Activated CD4-positive, alpha-beta memory T cell treated with anti-CD3 and anti-CD28 coated beads, Interleukin-2, amount 10 ng/mL, durations not matched to agents 7 days and 5 days (primary cell): Measurements from ENCODE around the gene ITGB7. TPM values are rescaled to one million over a fixed set of nuclear protein-coding genes. Genes with fewer than 3 reads are reported as not detected.

Experiments used
- CTCF ChIA-PET: fragments of 350-600 bp; sonication (Branson Sonifier 250); formaldehyde crosslinking; loops from one replicate; lab custom pipeline; 2021; ENCODE audit warnings: antibody characterized with exemption, inconsistent platforms; lab: Charles Lee
- POLR2A ChIA-PET: fragments of 350-600 bp; sonication (Branson Sonifier 250); formaldehyde crosslinking; loops from one replicate; lab custom pipeline; 2021; ENCODE audit warnings: antibody characterized with exemption; lab: Charles Lee
- DNase-seq: peaks from one replicate; pipeline ENCODE4 v3.0.0-alpha.2; 2020
- H3K27ac Mint-ChIP-seq: one replicate; pipeline ENCODE4 v1.8.0; 2021; ENCODE audit warnings: mild to moderate bottlenecking, mixed read lengths
- H3K27me3 Mint-ChIP-seq: one replicate; pipeline ENCODE4 v1.8.0; 2021; ENCODE audit warnings: mixed read lengths
- H3K36me3 Mint-ChIP-seq: one replicate; pipeline ENCODE4 v1.8.0; 2021; ENCODE audit warnings: low read depth, mixed read lengths
- H3K4me1 Mint-ChIP-seq: one replicate; pipeline ENCODE4 v1.8.0; 2021; ENCODE audit warnings: mixed read lengths
- H3K4me3 Mint-ChIP-seq: one replicate; pipeline ENCODE4 v1.8.0; 2021; ENCODE audit warnings: mild to moderate bottlenecking, mixed read lengths
- H3K9me3 Mint-ChIP-seq: one replicate; pipeline ENCODE4 v1.8.0; 2021; ENCODE audit warnings: mixed read lengths
- total RNA-seq, 2 experiments: library from RNA; stranded (reverse); gene quantifications; one replicate each; pipeline ENCODE4 v1.2.3, GENCODE V29; 2021

The ITGB7 gene
- total RNA-seq, 2 experiments from 2014 or later = 780 to 786 TPM

GRCh38 chr12:53220694-53221202 is 13.7 kb upstream of the ITGB7 start:
- ChIA-PET CTCF (interaction anchor here (0.7 to 15.2 kb wide), 10 partner anchors 11 to 124 kb away, joined by 3 to 211 read pairs (median 6); partner anchors contain the start of genes AAAS and ESPL1), POLR2A (interaction anchor here (0.7 to 7.5 kb wide), 19 partner anchors 12 to 280 kb away, joined by 3 to 117 read pairs (median 7); partner anchors contain the start of genes AAAS, CSAD, ESPL1 and ITGB7)
- H3K27ac Mint-ChIP-seq = peak overlapping the region; percentile 96
- H3K9me3 Mint-ChIP-seq = no peaks in the 10 kb centered on the region
- H3K36me3 Mint-ChIP-seq = peaks cover 28% of the 10 kb centered on the region
- H3K27me3 Mint-ChIP-seq = no peaks in the 10 kb centered on the region
- peak overlapping the region; percentile 93 for H3K4me3 Mint-ChIP-seq
- peak; percentile 88 for DNase-seq
- H3K4me1 Mint-ChIP-seq = peaks cover 80% of the 10 kb centered on the region

DNA sequence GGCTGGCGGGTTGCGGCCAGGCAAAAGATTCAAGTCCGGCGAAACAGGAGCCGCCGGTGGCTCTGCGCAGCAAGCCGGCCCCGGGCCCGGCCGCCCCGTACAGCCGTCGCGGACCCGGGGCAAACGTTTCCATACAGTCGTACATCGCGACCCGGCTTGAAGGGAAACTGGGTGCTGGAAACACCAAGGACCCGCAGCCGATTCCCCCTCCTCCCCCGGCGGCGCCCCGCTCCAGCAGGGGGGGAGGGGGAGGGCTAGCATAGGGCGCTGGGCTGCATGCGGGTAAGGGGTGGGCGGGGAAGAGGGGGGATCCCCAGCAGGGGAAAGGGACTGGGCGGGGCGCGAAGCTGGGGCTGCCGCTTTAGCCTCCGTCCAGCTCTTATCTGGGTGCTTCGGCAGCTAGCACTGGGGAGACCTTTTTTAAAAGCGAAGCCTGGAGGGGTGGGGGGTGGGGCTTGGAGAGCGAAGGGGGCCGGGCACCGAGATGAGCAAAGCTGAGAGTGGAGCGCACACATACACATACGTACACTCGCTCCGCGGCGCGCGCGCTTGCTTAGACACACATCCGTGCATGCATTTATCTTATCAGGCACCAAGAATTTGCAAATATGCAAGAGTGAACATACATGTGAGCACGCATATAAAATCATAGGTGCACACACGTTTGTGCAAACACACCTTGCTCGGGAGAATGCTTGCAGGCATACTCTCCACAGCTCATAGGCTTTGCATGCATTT is 13.1 kb upstream of the ITGB7 start:
- CTCF ChIA-PET = interaction anchor here (0.9 to 15.2 kb wide), 14 partner anchors 9 to 289 kb away, joined by 3 to 211 read pairs (median 4); partner anchors contain the start of genes AAAS and ESPL1

DNA sequence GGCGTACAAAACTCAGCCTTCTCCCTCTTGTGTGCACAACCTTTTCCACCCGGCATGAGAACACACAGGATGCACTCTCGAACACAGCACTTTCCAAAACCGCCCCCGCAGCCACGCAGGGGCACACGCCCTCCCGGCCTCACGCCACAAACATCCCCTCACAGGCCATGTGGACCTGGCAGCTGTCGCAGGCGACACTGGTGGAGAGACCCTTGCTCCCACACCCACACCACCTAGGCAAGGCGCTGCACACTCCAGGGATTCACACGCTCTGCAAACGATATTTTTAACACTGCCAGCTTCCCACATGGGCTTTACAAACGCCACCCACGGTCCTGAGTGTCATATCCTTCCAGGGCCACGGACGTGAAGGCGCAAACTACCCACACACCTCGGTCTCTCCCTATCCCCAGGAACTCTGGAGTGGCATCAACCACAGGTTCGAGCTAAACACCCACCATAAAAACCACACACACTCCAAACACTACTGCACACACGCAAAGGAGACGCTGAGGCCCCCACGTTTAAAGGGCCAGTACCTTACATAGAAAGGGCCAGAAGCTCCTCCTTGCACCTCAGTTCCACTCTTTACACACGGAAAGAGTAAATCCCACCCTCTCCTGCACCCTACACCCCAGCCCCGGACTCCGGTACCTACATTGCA is 12.4 kb upstream of the ITGB7 start:
- CTCF ChIA-PET = interaction anchor here (0.8 to 15.2 kb wide), 15 partner anchors 9 to 289 kb away, joined by 3 to 211 read pairs (median 4); partner anchors contain the start of genes AAAS and ESPL1
- POLR2A ChIA-PET = interaction anchor here (0.9 to 7.5 kb wide), 24 partner anchors 12 to 282 kb away, joined by 3 to 117 read pairs (median 6); partner anchors contain the start of genes AAAS, CSAD, ESPL1 and ITGB7
- Mint-ChIP-seq H3K4me1 (peaks cover 80% of the 10 kb centered on the region), H3K36me3 (peaks cover 40% of the 10 kb centered on the region), H3K9me3 (no peaks in the 10 kb centered on the region), H3K4me3 (peak overlapping the region; percentile 93), H3K27ac (peak overlapping the region; percentile 90), H3K27me3 (no peaks in the 10 kb centered on the region)
- peak; percentile 69 for DNase-seq

More for the DNA sequence above, 13.1 kb upstream of the ITGB7 start:
- POLR2A ChIA-PET = interaction anchor here (0.7 to 7.5 kb wide), 25 partner anchors 13 to 281 kb away, joined by 3 to 117 read pairs (median 6); partner anchors contain the start of genes AAAS, CSAD, ESPL1 and ITGB7
- H3K4me1 Mint-ChIP-seq = peaks cover 80% of the 10 kb centered on the region
- peak; percentile 88 for DNase-seq
- H3K36me3 Mint-ChIP-seq = peaks cover 34% of the 10 kb centered on the region
- H3K27ac Mint-ChIP-seq = peak overlapping the region; percentile 96
- H3K27me3 Mint-ChIP-seq = no peaks in the 10 kb centered on the region
- peak overlapping the region; percentile 93 for H3K4me3 Mint-ChIP-seq
- H3K9me3 Mint-ChIP-seq = no peaks in the 10 kb centered on the region

- H3K4me3 Mint-ChIP-seq = peak overlapping the region; percentile 93
Observed at GRCh38 chr12:53218551-53219291, 11.7 kb upstream of the ITGB7 start.

GRCh38 chr12:53217931-53218307 is 10.9 kb upstream of the ITGB7 start:
- CTCF ChIA-PET = interaction anchor here (0.6 to 15.2 kb wide), 7 partner anchors 8 to 104 kb away, joined by 3 to 211 read pairs (median 30); partner anchors contain the start of genes AAAS and ESPL1
- H3K9me3 Mint-ChIP-seq = no peaks in the 10 kb centered on the region
- POLR2A ChIA-PET = interaction anchor here (0.8 to 7.5 kb wide), 8 partner anchors 11 to 77 kb away, joined by 3 to 117 read pairs (median 12); partner anchors contain the start of genes CSAD, ESPL1, ITGB7 and PFDN5
- no peak for DNase-seq
- H3K27me3 Mint-ChIP-seq = no peaks in the 10 kb centered on the region
- peak overlapping the region; percentile 81 for H3K4me3 Mint-ChIP-seq
- peaks cover 82% of the 10 kb centered on the region for H3K4me1 Mint-ChIP-seq
- peaks cover 55% of the 10 kb centered on the region for H3K36me3 Mint-ChIP-seq
- H3K27ac Mint-ChIP-seq = peak overlapping the region; percentile 83

More at GRCh38 chr12:53218551-53219291, 11.7 kb upstream of the ITGB7 start:
- ChIA-PET POLR2A (interaction anchor here (0.9 to 7.5 kb wide), 19 partner anchors 11 to 106 kb away, joined by 3 to 117 read pairs (median 6); partner anchors contain the start of genes AAAS, CSAD, ESPL1 and ITGB7), CTCF (interaction anchor here (0.6 to 15.2 kb wide), 13 partner anchors 9 to 290 kb away, joined by 3 to 211 read pairs (median 6); partner anchors contain the start of genes AAAS and ESPL1)
- no peak for DNase-seq
- Mint-ChIP-seq H3K27me3 (no peaks in the 10 kb centered on the region), H3K36me3 (peaks cover 47% of the 10 kb centered on the region), H3K27ac (peak overlapping the region; percentile 90), H3K4me1 (peaks cover 80% of the 10 kb centered on the region), H3K9me3 (no peaks in the 10 kb centered on the region)

DNA sequence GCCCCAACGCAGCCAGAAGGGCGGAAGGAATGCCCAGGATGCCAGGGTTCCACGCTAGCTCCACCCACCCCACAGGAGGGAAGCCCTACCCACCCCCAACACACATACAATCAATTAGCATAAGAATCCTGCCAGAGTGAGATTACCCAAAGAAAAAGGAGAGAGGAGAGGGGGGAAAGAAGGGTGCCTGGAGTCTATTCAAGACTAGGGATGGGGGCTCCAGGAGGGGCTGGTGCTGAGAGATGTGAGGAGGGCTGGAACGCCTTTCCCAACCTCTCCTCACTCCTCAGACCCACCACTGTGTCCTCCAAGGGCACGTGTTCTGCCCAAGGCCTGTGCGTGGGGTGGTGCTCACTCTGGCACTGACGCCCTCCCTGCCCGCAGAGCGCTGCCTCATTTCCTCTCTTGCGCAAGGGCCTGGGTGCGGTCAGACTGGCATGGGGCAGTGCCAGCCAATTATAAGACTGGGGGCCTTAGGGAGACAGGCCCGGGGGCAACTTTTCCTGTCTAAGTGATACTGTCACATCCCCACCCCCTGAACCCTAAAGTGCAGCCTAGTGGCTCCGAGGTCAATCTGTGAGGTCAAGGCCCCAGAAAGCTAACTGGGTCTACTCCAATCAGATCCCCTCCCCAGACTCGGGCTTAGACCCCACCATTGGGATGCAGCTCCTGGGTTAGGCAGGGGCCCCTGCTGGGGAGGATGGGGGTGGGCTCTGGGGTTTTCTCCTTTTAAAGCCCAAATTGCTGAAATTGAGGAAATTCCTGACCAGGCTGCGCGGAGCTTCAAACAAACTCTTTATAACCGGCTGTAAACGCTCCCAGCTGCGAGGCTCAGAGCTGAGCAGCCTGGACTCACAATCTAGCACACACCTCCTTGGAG is 10.2 kb upstream of the ITGB7 start:
- H3K4me1 Mint-ChIP-seq = peaks cover 80% of the 10 kb centered on the region
- H3K27me3 Mint-ChIP-seq = no peaks in the 10 kb centered on the region
- H3K36me3 Mint-ChIP-seq = peaks cover 62% of the 10 kb centered on the region
- CTCF ChIA-PET = interaction anchor here (0.9 to 15.2 kb wide), 10 partner anchors 7 to 128 kb away, joined by 3 to 211 read pairs (median 52); partner anchors contain the start of genes AAAS, ESPL1 and ITGB7
- peak; percentile 60 for DNase-seq
- peak overlapping the region; percentile 83 for H3K27ac Mint-ChIP-seq
- POLR2A ChIA-PET = interaction anchor here (0.8 to 7.5 kb wide), 11 partner anchors 10 to 104 kb away, joined by 3 to 117 read pairs (median 4); partner anchors contain the start of genes AAAS, CSAD, ESPL1 and ITGB7
- peak overlapping the region; percentile 81 for H3K4me3 Mint-ChIP-seq
- no peaks in the 10 kb centered on the region for H3K9me3 Mint-ChIP-seq

- CTCF ChIA-PET = interaction anchor here (1.4 to 15.2 kb wide), 9 partner anchors 8 to 129 kb away, joined by 3 to 211 read pairs (median 74); partner anchors contain the start of genes AAAS, ESPL1 and ITGB7
- Mint-ChIP-seq H3K27ac (peak overlapping the region; percentile 83), H3K36me3 (peaks cover 74% of the 10 kb centered on the region), H3K27me3 (no peaks in the 10 kb centered on the region), H3K9me3 (no peaks in the 10 kb centered on the region), H3K4me1 (peaks cover 82% of the 10 kb centered on the region), H3K4me3 (no peak overlapping the region)
- no peak for DNase-seq
- POLR2A ChIA-PET = interaction anchor here (1.1 to 7.5 kb wide), 10 partner anchors 8 to 109 kb away, joined by 3 to 117 read pairs (median 6); partner anchors contain the start of genes ESPL1, ITGB7, MYG1 and RARG
Observed at GRCh38 chr12:53215497-53215896, 8.4 kb upstream of the ITGB7 start.

DNA sequence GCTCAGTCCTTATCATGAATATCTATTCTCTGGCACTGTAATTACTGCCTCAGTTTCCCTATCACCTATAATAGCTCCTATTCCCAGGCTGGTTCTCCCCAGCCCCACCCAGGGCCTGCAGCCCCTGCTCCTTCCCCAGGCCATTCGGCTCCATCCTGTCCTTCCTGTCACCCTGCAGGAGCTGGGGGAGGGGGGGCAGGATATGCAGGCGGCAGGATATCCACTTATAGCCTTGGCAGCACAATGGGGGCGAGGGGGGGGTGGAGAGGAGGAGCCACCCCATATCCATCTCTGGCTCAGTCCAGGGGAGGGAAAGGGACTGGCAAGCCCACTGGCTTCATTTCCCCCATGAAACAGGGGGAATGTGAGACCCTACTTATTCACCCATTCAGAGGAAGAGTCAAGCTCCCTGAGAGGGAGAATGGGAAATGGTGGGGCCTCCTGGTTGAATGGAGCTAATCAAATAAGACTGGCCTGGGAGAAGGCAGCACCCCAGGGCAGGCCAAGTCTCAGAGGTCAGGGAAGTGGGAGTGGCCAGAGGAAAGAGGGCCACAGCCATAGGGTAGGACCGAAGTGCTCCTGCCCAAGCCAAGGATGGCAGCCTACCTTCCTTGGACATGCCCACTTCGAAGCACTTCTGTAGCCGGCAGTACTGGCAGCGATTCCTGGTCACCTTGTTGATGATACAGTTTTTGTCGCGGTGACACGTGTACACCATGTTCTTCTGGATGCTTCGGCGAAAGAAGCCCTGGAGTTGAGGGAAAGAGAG is 7.8 kb upstream of the ITGB7 start:
- Mint-ChIP-seq H3K27ac (peak overlapping the region; percentile 83), H3K4me1 (peaks cover 85% of the 10 kb centered on the region), H3K9me3 (no peaks in the 10 kb centered on the region), H3K36me3 (peaks cover 79% of the 10 kb centered on the region), H3K4me3 (no peak overlapping the region), H3K27me3 (no peaks in the 10 kb centered on the region)
- DNase-seq = no peak
- ChIA-PET CTCF (interaction anchor here (1.3 to 15.2 kb wide), 12 partner anchors 13 to 112 kb away, joined by 3 to 211 read pairs (median 18); partner anchors contain the start of genes AAAS, ESPL1 and SOAT2), POLR2A (interaction anchor here (1.0 to 8.3 kb wide), 13 partner anchors 8 to 130 kb away, joined by 3 to 117 read pairs (median 5); partner anchors contain the start of genes ESPL1, ITGB7, MYG1 and PFDN5)

GRCh38 chr12:53214221-53214620 is 7.2 kb upstream of the ITGB7 start:
- H3K36me3 Mint-ChIP-seq = peaks cover 80% of the 10 kb centered on the region
- no peak for DNase-seq
- POLR2A ChIA-PET = interaction anchor here (0.8 to 8.3 kb wide), 15 partner anchors 8 to 131 kb away, joined by 3 to 71 read pairs (median 5); partner anchors contain the start of genes ESPL1, MYG1 and PFDN5
- H3K27me3 Mint-ChIP-seq = no peaks in the 10 kb centered on the region
- no peak overlapping the region for H3K4me3 Mint-ChIP-seq
- H3K27ac Mint-ChIP-seq = peak overlapping the region; percentile 55
- H3K4me1 Mint-ChIP-seq = peaks cover 88% of the 10 kb centered on the region
- no peaks in the 10 kb centered on the region for H3K9me3 Mint-ChIP-seq
- CTCF ChIA-PET = interaction anchor here (0.8 to 15.2 kb wide), 22 partner anchors 13 to 112 kb away, joined by 3 to 211 read pairs (median 6); partner anchors contain the start of genes AAAS, ESPL1, PFDN5 and SOAT2
